Measurements from ENCODE around the gene LMF1. TPM values are rescaled to one million over a fixed set of nuclear protein-coding genes. Genes with fewer than 3 reads are reported as not detected.
A peak's percentile ranks its signal among the peaks of the same experiment; 100 is the strongest.

Gene LMF1
- total and polyA plus RNA-seq, 2 of the 13 experiments (the other 11 are each of a cell fraction or from before 2014, with no cell fraction given), result 6.8 to 8.5 TPM

DNA sequence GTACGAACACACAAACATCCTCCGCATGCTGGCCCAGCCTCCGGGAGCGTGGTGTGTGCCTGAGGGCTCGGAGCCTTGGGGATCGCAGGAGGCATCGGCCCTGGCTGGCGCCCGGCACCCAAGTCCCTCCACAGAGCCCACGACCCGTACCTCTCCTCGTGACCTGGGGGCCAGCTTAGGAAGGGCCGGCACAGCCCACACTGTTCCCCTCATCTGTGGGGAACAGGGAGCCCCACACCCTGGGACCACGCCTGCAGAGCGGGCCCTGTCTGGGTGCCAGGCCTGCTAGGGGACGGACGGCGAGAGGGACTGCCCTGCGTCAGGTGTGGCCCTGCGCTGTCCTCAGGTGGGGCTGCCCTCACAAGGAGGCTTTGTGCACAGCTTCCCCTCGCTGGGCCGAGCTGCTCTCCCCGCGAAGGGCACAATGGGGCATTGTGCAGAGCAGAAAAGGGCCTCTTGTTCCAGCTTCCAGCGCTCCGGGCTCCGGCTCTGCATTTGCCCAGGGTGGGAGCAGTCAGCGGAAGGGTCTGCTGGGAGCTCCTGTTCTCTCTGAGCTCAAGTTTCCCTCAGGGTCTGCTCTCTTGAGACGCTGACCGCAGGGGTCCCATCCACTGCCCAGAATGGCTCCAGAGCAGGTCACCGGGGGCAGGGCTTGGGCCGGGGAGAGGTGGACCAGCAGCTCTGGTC is 1.7 kb upstream of the LMF1 start (continued):
- TF ChIP-seq ZNF563 (CRISPR knock-in tag; IDR thresholded peaks at IDR 0.05) (peak; percentile 46; the same call in 1 of the 2 replicates), AGO1 (IDR thresholded peaks at IDR 0.05; ENCODE audit: low read depth, low read length, poor library complexity, severe bottlenecking) (peak; percentile 53), ZNF414 (CRISPR knock-in tag; IDR thresholded peaks at IDR 0.05) (no peak), ZNF709 (CRISPR knock-in tag; IDR thresholded peaks at IDR 0.05) (no peak), ZNF574 (CRISPR knock-in tag; IDR thresholded peaks at IDR 0.05) (peak; percentile 56), AHDC1 (CRISPR knock-in tag; IDR thresholded peaks at IDR 0.05; ENCODE audit: borderline replicate concordance) (no peak), CEBPG (CRISPR knock-in tag; IDR thresholded peaks at IDR 0.05) (no peak), BCL6 (CRISPR knock-in tag; IDR thresholded peaks at IDR 0.05) (0 out of 2 replicates have a peak, but pooled peaks have one; percentile 22), TCF7L2 (IDR thresholded peaks at IDR 0.05; ENCODE audit: low read depth, low read length) (no peak), MLX (CRISPR knock-in tag; IDR thresholded peaks at IDR 0.05) (no peak; the same call in 1 of the 2 replicates), MXD4 (CRISPR knock-in tag; IDR thresholded peaks at IDR 0.05) (no peak)
- TF ChIP-seq, protein P1, sequence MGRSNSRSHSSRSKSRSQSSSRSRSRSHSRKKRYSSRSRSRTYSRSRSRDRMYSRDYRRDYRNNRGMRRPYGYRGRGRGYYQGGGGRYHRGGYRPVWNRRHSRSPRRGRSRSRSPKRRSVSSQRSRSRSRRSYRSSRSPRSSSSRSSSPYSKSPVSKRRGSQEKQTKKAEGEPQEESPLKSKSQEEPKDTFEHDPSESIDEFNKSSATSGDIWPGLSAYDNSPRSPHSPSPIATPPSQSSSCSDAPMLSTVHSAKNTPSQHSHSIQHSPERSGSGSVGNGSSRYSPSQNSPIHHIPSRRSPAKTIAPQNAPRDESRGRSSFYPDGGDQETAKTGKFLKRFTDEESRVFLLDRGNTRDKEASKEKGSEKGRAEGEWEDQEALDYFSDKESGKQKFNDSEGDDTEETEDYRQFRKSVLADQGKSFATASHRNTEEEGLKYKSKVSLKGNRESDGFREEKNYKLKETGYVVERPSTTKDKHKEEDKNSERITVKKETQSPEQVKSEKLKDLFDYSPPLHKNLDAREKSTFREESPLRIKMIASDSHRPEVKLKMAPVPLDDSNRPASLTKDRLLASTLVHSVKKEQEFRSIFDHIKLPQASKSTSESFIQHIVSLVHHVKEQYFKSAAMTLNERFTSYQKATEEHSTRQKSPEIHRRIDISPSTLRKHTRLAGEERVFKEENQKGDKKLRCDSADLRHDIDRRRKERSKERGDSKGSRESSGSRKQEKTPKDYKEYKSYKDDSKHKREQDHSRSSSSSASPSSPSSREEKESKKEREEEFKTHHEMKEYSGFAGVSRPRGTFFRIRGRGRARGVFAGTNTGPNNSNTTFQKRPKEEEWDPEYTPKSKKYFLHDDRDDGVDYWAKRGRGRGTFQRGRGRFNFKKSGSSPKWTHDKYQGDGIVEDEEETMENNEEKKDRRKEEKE (IDR thresholded peaks at IDR 0.05), result no peak

Data from HepG2 (cell line).